ENCODE results near the gene HSF4.

- TF ChIP-seq FOXK2 (IDR thresholded peaks at IDR 0.05) (no peak), FOXA1 (IDR thresholded peaks at IDR 0.05) (no peak), SUZ12 (IDR thresholded peaks at IDR 0.05) (no peak), FOXM1 (IDR thresholded peaks at IDR 0.05; ENCODE audit: borderline replicate concordance) (no peak), TARDBP (IDR thresholded peaks at IDR 0.05) (no peak), SP1 (IDR thresholded peaks at IDR 0.05) (no peak), BHLHE40 (IDR thresholded peaks at IDR 0.05; ENCODE audit: borderline replicate concordance) (no peak)
Observed at GRCh38 chr16:67190448-67191399, 26.2 kb downstream of the HSF4 start.
